Measurements from ENCODE around the gene CNTN3.
A peak's percentile ranks its signal among the peaks of the same experiment; 100 is the strongest.

Gene CNTN3

GRCh38 chr3:74606996-74607395 lies 7.5 kb downstream of the CNTN3 start:
- FAIRE-seq (no peak), DNase-seq (ENCODE audit: insufficient read length) (no peak)
- TF ChIP-seq POLR2AphosphoS5 (IDR thresholded peaks at IDR 0.05; ENCODE audit: low read depth, low read length) = no peak
- no peak for TF ChIP-seq TAF1 (IDR thresholded peaks at IDR 0.05; ENCODE audit: borderline replicate concordance, low read depth, low read length)
- no peak for TF ChIP-seq POLR2A (IDR thresholded peaks at IDR 0.05; ENCODE audit: low read depth, low read length)

GRCh38 chr3:74605437-74605836 lies 9.0 kb downstream of the CNTN3 start:
- FAIRE-seq (no peak), DNase-seq (ENCODE audit: insufficient read length) (no peak)
- TF ChIP-seq POLR2A (IDR thresholded peaks at IDR 0.05; ENCODE audit: low read depth, low read length) = no peak

DNA sequence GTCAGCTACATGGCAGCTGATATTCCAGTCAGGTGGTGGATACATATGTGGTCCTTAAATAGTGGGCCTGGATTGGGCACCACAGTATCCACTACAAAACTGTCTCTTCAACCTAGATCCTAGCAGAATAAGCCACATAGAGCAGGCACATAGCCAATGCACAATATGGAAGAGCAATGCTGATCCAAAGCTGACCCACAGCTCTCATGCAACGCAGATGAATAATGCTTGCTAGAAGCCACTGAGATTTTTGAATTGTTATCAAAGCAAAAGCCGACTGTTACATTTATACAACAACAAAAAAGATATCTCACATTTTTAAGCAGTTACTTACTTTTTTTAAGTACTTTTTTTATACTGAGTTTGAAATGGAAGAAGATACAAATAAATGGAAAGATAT lies 11.2 kb downstream of the CNTN3 start:
- DNase-seq (ENCODE audit: insufficient read length) = no peak
- TF ChIP-seq POLR2AphosphoS5 (IDR thresholded peaks at IDR 0.05; ENCODE audit: low read depth, low read length) = no peak
- no peak for FAIRE-seq

- no peak for DNase-seq (ENCODE audit: insufficient read length)
- TF ChIP-seq TAF1 (IDR thresholded peaks at IDR 0.05; ENCODE audit: borderline replicate concordance, low read depth, low read length) = no peak
- no peak for TF ChIP-seq POLR2AphosphoS5 (IDR thresholded peaks at IDR 0.05; ENCODE audit: low read depth, low read length)
- TF ChIP-seq POLR2A (IDR thresholded peaks at IDR 0.05; ENCODE audit: low read depth, low read length) = no peak
- peak; percentile 30 for FAIRE-seq
These were observed 12.0 kb downstream of the CNTN3 start for GRCh38 chr3:74602471-74602870.

- DNase-seq (ENCODE audit: insufficient read length) = no peak
- no peak for FAIRE-seq
- TF ChIP-seq POLR2A (IDR thresholded peaks at IDR 0.05; ENCODE audit: low read depth, low read length) (no peak), POLR2AphosphoS5 (IDR thresholded peaks at IDR 0.05; ENCODE audit: low read depth, low read length) (no peak), TAF1 (IDR thresholded peaks at IDR 0.05; ENCODE audit: borderline replicate concordance, low read depth, low read length) (no peak)
These were observed 12.7 kb downstream of the CNTN3 start for GRCh38 chr3:74601793-74602192.

DNA sequence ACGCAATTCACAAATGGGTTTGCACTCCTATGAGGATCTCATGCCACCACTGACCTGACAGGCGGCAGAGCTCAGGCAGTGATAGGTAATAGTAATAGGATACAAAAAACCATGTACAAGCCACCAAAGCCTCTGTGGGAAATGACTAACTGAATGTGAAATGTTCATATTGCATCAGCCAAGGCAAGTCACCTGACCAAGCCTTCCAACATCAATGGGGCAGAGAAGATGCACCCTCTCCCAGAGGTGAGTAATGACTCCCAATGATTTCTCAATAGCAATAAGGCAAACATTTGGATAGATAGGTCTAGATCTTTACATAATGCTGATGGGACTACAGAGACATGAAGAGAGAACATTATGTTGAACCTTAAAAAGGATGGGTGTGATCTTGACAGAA lies 14.9 kb downstream of the CNTN3 start:
- FAIRE-seq (no peak), DNase-seq (ENCODE audit: insufficient read length) (no peak)
- no peak for TF ChIP-seq POLR2AphosphoS5 (IDR thresholded peaks at IDR 0.05; ENCODE audit: low read depth, low read length)
- TF ChIP-seq TAF1 (IDR thresholded peaks at IDR 0.05; ENCODE audit: borderline replicate concordance, low read depth, low read length) = no peak
- TF ChIP-seq POLR2A (IDR thresholded peaks at IDR 0.05; ENCODE audit: low read depth, low read length) = no peak

GRCh38 chr3:74593152-74593551 lies 21.3 kb downstream of the CNTN3 start:
- no peak for DNase-seq (ENCODE audit: insufficient read length)
- FAIRE-seq = no peak
- TF ChIP-seq POLR2AphosphoS5 (IDR thresholded peaks at IDR 0.05; ENCODE audit: low read depth, low read length) (no peak), TAF1 (IDR thresholded peaks at IDR 0.05; ENCODE audit: borderline replicate concordance, low read depth, low read length) (no peak)

DNA sequence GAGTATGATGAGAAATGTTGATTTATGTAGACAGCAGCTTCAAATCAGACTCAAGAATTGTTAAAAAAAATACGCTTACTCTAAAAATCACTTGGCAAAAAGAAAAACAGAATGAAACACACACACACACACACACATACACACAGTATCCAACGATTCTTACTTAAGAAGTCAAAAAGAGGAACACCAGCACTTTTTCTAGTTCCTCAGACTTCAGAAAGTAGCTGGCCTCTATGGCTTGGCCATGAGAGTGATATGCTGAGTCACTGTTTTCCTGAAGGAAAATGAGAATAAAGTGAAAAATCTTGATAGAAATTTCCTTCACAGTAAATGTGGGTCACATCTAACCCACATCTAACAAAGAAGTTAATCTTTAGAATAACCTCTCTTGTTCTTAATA lies 22.1 kb downstream of the CNTN3 start:
- TF ChIP-seq POLR2AphosphoS5 (IDR thresholded peaks at IDR 0.05; ENCODE audit: low read depth, low read length) (no peak), TAF1 (IDR thresholded peaks at IDR 0.05; ENCODE audit: borderline replicate concordance, low read depth, low read length) (no peak), POLR2A (IDR thresholded peaks at IDR 0.05; ENCODE audit: low read depth, low read length) (no peak)
- no peak for FAIRE-seq
- DNase-seq (ENCODE audit: insufficient read length) = no peak

GRCh38 chr3:74591946-74592345 lies 22.5 kb downstream of the CNTN3 start:
- no peak for TF ChIP-seq POLR2A (IDR thresholded peaks at IDR 0.05; ENCODE audit: low read depth, low read length)
- no peak for TF ChIP-seq POLR2AphosphoS5 (IDR thresholded peaks at IDR 0.05; ENCODE audit: low read depth, low read length)
- no peak for TF ChIP-seq TAF1 (IDR thresholded peaks at IDR 0.05; ENCODE audit: borderline replicate concordance, low read depth, low read length)
- DNase-seq (ENCODE audit: insufficient read length) (no peak), FAIRE-seq (no peak)

GRCh38 chr3:74591342-74591741 lies 23.1 kb downstream of the CNTN3 start:
- no peak for FAIRE-seq
- TF ChIP-seq TAF1 (IDR thresholded peaks at IDR 0.05; ENCODE audit: borderline replicate concordance, low read depth, low read length) (no peak), POLR2AphosphoS5 (IDR thresholded peaks at IDR 0.05; ENCODE audit: low read depth, low read length) (no peak), POLR2A (IDR thresholded peaks at IDR 0.05; ENCODE audit: low read depth, low read length) (no peak)

DNA sequence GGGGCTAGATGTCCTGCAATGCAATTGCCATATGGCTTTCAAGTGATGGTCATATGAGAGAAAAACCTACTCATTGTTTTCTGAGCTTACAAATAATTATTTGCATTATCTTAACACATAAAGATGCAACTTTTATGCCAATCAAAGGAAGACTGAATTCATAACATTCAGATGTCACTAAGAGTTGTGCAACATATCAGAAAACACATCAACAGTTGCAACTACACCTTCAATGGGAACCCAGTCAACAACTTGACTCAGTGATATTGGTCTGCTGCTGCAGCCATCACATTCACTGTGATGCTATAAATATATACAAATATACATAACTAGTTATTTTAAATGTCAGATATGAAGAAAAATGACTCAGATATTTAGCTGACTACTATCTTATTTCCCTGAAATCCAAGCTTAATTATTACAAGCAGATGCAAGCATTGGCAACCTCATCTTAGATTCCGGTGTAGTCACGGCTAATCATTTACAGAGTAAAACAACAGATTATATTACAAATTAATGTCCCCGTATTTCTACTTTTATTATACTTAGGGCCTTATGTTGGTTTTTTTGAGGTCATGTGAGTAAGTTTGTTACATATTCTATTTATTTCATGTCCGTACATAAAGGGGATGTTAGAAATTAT lies 23.7 kb downstream of the CNTN3 start:
- TF ChIP-seq POLR2AphosphoS5 (IDR thresholded peaks at IDR 0.05; ENCODE audit: low read depth, low read length) = no peak
- no peak for TF ChIP-seq TAF1 (IDR thresholded peaks at IDR 0.05; ENCODE audit: borderline replicate concordance, low read depth, low read length)
- no peak for TF ChIP-seq POLR2A (IDR thresholded peaks at IDR 0.05; ENCODE audit: low read depth, low read length)
- DNase-seq (ENCODE audit: insufficient read length) (no peak), FAIRE-seq (no peak)

More at GRCh38 chr3:74591342-74591741, 23.1 kb downstream of the CNTN3 start:
- DNase-seq (ENCODE audit: insufficient read length) = no peak

DNA sequence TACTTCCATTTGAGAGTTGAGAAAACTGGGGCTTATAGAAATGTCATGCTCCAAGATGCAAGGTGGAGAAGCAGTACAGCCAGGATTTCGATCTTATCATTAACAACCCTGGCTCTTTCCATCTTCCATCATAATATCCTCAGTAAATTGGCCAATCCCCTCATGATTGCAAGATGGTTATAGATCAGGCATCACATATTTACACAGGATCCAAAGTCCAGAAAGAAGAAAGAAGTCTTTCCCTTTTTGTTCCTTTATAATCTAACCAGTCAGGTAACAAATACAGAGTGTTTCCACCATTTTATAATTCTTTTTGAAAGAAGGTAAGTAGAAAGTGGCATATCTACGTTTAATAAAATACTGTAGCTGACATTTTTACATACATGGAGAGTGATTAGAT lies 29.7 kb downstream of the CNTN3 start:
- no peak for DNase-seq (ENCODE audit: insufficient read length)
- no peak for TF ChIP-seq TAF1 (IDR thresholded peaks at IDR 0.05; ENCODE audit: borderline replicate concordance, low read depth, low read length)
- TF ChIP-seq POLR2A (IDR thresholded peaks at IDR 0.05; ENCODE audit: low read depth, low read length) = no peak
- TF ChIP-seq POLR2AphosphoS5 (IDR thresholded peaks at IDR 0.05; ENCODE audit: low read depth, low read length) = no peak
- FAIRE-seq = no peak

DNA sequence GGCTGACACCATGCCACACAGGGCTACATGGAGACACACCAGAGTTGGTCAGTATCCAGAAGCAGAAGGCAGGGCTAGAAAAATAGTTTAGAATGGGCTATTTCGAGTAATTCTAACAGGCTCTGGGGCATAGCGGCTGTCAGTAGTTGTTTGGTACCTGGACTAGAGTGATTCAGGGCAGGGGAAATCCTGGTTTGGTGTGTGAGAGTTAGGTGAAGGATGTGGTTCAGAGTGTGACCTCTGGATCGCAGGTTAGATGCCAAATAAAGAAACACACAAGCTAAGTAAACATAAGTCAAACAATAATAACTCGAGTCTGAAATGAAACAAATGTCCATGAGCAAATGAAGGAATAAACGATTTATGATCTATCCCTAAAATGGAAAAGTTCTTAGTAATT lies 31.5 kb downstream of the CNTN3 start:
- FAIRE-seq (no peak), DNase-seq (ENCODE audit: insufficient read length) (no peak)
- TF ChIP-seq POLR2A (IDR thresholded peaks at IDR 0.05; ENCODE audit: low read depth, low read length) = no peak
- TF ChIP-seq TAF1 (IDR thresholded peaks at IDR 0.05; ENCODE audit: borderline replicate concordance, low read depth, low read length) = no peak
- TF ChIP-seq POLR2AphosphoS5 (IDR thresholded peaks at IDR 0.05; ENCODE audit: low read depth, low read length) = no peak

All from GM12892 (cell line).